PC-3 (cell line): Measurements from ENCODE around the gene RFX1. TPM values are rescaled to one million over a fixed set of nuclear protein-coding genes. Genes with fewer than 3 reads are reported as not detected.

Experiments used
- ATAC-seq: fragments of 200-7000 bp; cut with Tn5 transposase; 2 replicates; pipeline ENCODE4 v1.9.1; 2020; ENCODE audit warnings: mild to moderate bottlenecking, moderate library complexity
- BruUV-seq: library from RNA; stranded (reverse); fragments of 400-500 nt; replicated peaks from 2 replicates; lab custom pipeline; 2021; lab: Mats Ljungman, UMichigan
- CTCF ChIA-PET: fragments of 300-600 bp; sonication (Branson Sonifier 250); formaldehyde crosslinking; loops from one replicate; lab custom pipeline; 2022; ENCODE audit warnings: antibody characterized with exemption; lab: Charles Lee
- POLR2A ChIA-PET: fragments of 300-600 bp; sonication (Branson Sonifier 250); formaldehyde crosslinking; loops from one replicate; lab custom pipeline; 2022; ENCODE audit warnings: antibody characterized with exemption; ENCODE audit not compliant: unreplicated experiment; lab: Charles Lee
- DNase-seq: peaks from one replicate; pipeline ENCODE4 v3.0.0-alpha.2; 2015
- H2AFZ ChIP-seq: fragments of 300-600 bp; sonication (generic); 2 replicates; pipeline ENCODE4 v1.6.0; 2016; ENCODE audit warnings: antibody characterized with exemption, low read length
- H3F3A ChIP-seq: fragments of 300-600 bp; sonication (generic); one replicate; pipeline ENCODE4 v1.6.0; 2017; ENCODE audit warnings: antibody characterized with exemption, low read length, control low read depth, mild to moderate bottlenecking; ENCODE audit not compliant: unreplicated experiment
- H3K27ac ChIP-seq: fragments of 300-600 bp; sonication (generic); 2 replicates; pipeline ENCODE4 v1.5.1; 2016; ENCODE audit warnings: mild to moderate bottlenecking, low read length
- H3K27me3 ChIP-seq: fragments of 300-600 bp; sonication (generic); 2 replicates; pipeline ENCODE4 v1.6.1; 2016; ENCODE audit warnings: low read length, mixed read lengths
- H3K36me3 ChIP-seq: fragments of 300-600 bp; sonication (generic); 2 replicates; pipeline ENCODE4 v1.6.1; 2016; ENCODE audit warnings: low read depth, mixed run types, low read length, mixed read lengths
- H3K4me1 ChIP-seq: fragments of 300-600 bp; sonication (generic); 2 replicates; pipeline ENCODE4 v1.5.1; 2016; ENCODE audit warnings: low read length; ENCODE audit not compliant: insufficient read depth
- H3K4me2 ChIP-seq: fragments of 300-600 bp; sonication (generic); 2 replicates; pipeline ENCODE4 v1.6.0; 2016; ENCODE audit warnings: low read length
- H3K4me3 ChIP-seq: fragments of 300-600 bp; sonication (generic); 2 replicates; pipeline ENCODE4 v1.5.1; 2016; ENCODE audit warnings: mild to moderate bottlenecking, low read length, mixed read lengths
- H3K79me2 ChIP-seq: fragments of 300-600 bp; sonication (generic); 2 replicates; pipeline ENCODE4 v1.6.1; 2017; ENCODE audit warnings: low read length, mixed read lengths
- H3K9ac ChIP-seq: fragments of 300-600 bp; sonication (generic); 2 replicates; pipeline ENCODE4 v1.6.0; 2016; ENCODE audit warnings: mild to moderate bottlenecking, low read length
- H3K9me2 ChIP-seq: fragments of 300-600 bp; sonication (generic); replicated peaks from 2 replicates; pipeline ENCODE4 v1.6.1; 2016; ENCODE audit warnings: mixed run types, low read length, mixed read lengths
- H3K9me3 ChIP-seq: fragments of 300-600 bp; sonication (generic); 2 replicates; pipeline ENCODE4 v1.6.1; 2016; ENCODE audit warnings: low read length, mixed read lengths
- H4K20me1 ChIP-seq: fragments of 300-600 bp; sonication (generic); 2 replicates; pipeline ENCODE4 v1.6.1; 2016; ENCODE audit warnings: low read length, mixed read lengths
- CTCF ChIP-seq: fragments of 300-600 bp; sonication (generic); conservative IDR thresholded peaks from 2 replicates; pipeline ENCODE4 v1.5.1; 2017; ENCODE audit warnings: antibody characterized with exemption, low read depth, mild to moderate bottlenecking, low read length
- EZH2 ChIP-seq: fragments of 300-600 bp; sonication (generic); IDR thresholded peaks from one replicate; pipeline ENCODE4 v1.6.1; 2017; ENCODE audit warnings: antibody characterized with exemption, mild to moderate bottlenecking, low read length; ENCODE audit not compliant: unreplicated experiment
- EZH2phosphoT487 ChIP-seq: fragments of 300-600 bp; sonication (generic); IDR thresholded peaks from 2 replicates; pipeline ENCODE4 v1.6.1; 2018; ENCODE audit warnings: mild to moderate bottlenecking, antibody characterized with exemption, low read length, borderline replicate concordance
- intact Hi-C: fragments of 100-400 bp; cut with micrococcal nuclease; formaldehyde crosslinking; loops from 2 replicates; pipeline ENCODE4 v1.9.0; 2023
- total RNA-seq: library from RNA; depleted of rRNA; stranded (reverse); fragments of >200 nt; gene quantifications from 2 replicates; pipeline ENCODE4 v1.2.3, GENCODE V29; 2014

The RFX1 gene
- total RNA-seq, 1 experiment from 2014 or later: 7.5 TPM

GRCh38 chr19:13985771-13986347, 20.3 kb downstream of the RFX1 start:
- POLR2A ChIA-PET: interaction anchor here (0.5 kb wide), 1 partner anchor 89 kb away, joined by 3 read pairs; no protein-coding TSS in a partner anchor
- Histone ChIP-seq H3K4me1 (no peaks in the 10 kb centered on the region), H3K36me3 (no peaks in the 10 kb centered on the region; the same call in 1 of the 2 replicates), H3K9me3 (no peaks in the 10 kb centered on the region), H3K27ac (no peak overlapping the region), H3K4me2 (no peak overlapping the region), H3F3A (no peaks in the 10 kb centered on the region), H4K20me1 (no peaks in the 10 kb centered on the region), H3K27me3 (no peaks in the 10 kb centered on the region), H3K9me2 (no peaks in the 10 kb centered on the region), H3K79me2 (no peaks in the 10 kb centered on the region), H3K4me3 (no peak overlapping the region), H2AFZ (no peak overlapping the region), H3K9ac (no peak overlapping the region)
- ATAC-seq (no peak), DNase-seq (no peak)
- CTCF ChIA-PET: no interaction called here
- no TSS peak for BruUV-seq
- intact Hi-C loops: no loop called here
- TF ChIP-seq EZH2phosphoT487: no peak
- no peak for TF ChIP-seq EZH2
- TF ChIP-seq CTCF: no peak

GRCh38 chr19:13984875-13985741, 21.0 kb downstream of the RFX1 start:
- no peak overlapping the region for H3K4me3 ChIP-seq
- H2AFZ ChIP-seq: no peak overlapping the region
- H3K9me2 ChIP-seq: no peaks in the 10 kb centered on the region
- H3K9ac ChIP-seq: no peak overlapping the region
- H3K36me3 ChIP-seq: no peaks in the 10 kb centered on the region; the same call in 1 of the 2 replicates
- no peaks in the 10 kb centered on the region for H4K20me1 ChIP-seq
- no peak for ATAC-seq
- POLR2A ChIA-PET: interaction anchor here (0.5 kb wide), 1 partner anchor 90 kb away, joined by 3 read pairs; no protein-coding TSS in a partner anchor
- TF ChIP-seq CTCF: no peak
- no peaks in the 10 kb centered on the region for H3K9me3 ChIP-seq
- H3K27me3 ChIP-seq: no peaks in the 10 kb centered on the region
- intact Hi-C loops: no loop called here
- no peak for DNase-seq
- no TSS peak for BruUV-seq
- H3K79me2 ChIP-seq: no peaks in the 10 kb centered on the region
- H3K4me2 ChIP-seq: no peak overlapping the region
- H3F3A ChIP-seq: no peaks in the 10 kb centered on the region
- CTCF ChIA-PET: no interaction called here
- no peak overlapping the region for H3K27ac ChIP-seq
- H3K4me1 ChIP-seq: no peaks in the 10 kb centered on the region

GRCh38 chr19:13984186-13984585, 21.9 kb downstream of the RFX1 start:
- Histone ChIP-seq H3K4me2 (no peak overlapping the region), H3K9me2 (no peaks in the 10 kb centered on the region), H3K4me1 (no peaks in the 10 kb centered on the region), H2AFZ (no peak overlapping the region), H3K4me3 (no peak overlapping the region), H3K9ac (no peak overlapping the region), H3K27me3 (no peaks in the 10 kb centered on the region), H3K27ac (no peak overlapping the region), H3K79me2 (no peaks in the 10 kb centered on the region), H3K9me3 (no peaks in the 10 kb centered on the region), H4K20me1 (no peaks in the 10 kb centered on the region), H3K36me3 (no peaks in the 10 kb centered on the region; the same call in 1 of the 2 replicates), H3F3A (no peaks in the 10 kb centered on the region)
- no peak for TF ChIP-seq EZH2phosphoT487
- no peak for TF ChIP-seq CTCF
- no peak for TF ChIP-seq EZH2
- no peak for ATAC-seq
- intact Hi-C loops: no loop called here
- no TSS peak for BruUV-seq
- POLR2A ChIA-PET: no interaction called here
- CTCF ChIA-PET: no interaction called here
- no peak for DNase-seq
